Memory B cell (primary cell): ENCODE data around the gene TMEM229B.

ENCODE experiments used
- ATAC-seq: fragments of 150-1000 bp; cut with Tn5 transposase; 2 replicates; pipeline ENCODE4 v1.10.0; 2021; ENCODE audit warnings: low read depth, mild to moderate bottlenecking, moderate library complexity
- DNase-seq, 2 donors: peaks; one replicate each; pipeline ENCODE4 v3.0.0; 2022; ENCODE audit warnings: low spot score in 2 of 2
- H3K27ac Mint-ChIP-seq: one replicate; pipeline ENCODE4 v1.8.0; 2022; ENCODE audit warnings: mild to moderate bottlenecking, moderate library complexity, mixed read lengths
- H3K27me3 Mint-ChIP-seq: one replicate; pipeline ENCODE4 v1.8.0; 2022; ENCODE audit warnings: mixed read lengths
- H3K36me3 Mint-ChIP-seq: one replicate; pipeline ENCODE4 v1.8.0; 2022; ENCODE audit warnings: mild to moderate bottlenecking, mixed read lengths
- H3K4me1 Mint-ChIP-seq: one replicate; pipeline ENCODE4 v1.8.0; 2022; ENCODE audit warnings: mixed read lengths
- H3K4me3 Mint-ChIP-seq: one replicate; pipeline ENCODE4 v1.8.0; 2022; ENCODE audit warnings: mild to moderate bottlenecking, moderate library complexity, mixed read lengths
- H3K9me3 Mint-ChIP-seq: one replicate; pipeline ENCODE4 v1.8.0; 2022; ENCODE audit warnings: mixed read lengths

TMEM229B gene

DNA sequence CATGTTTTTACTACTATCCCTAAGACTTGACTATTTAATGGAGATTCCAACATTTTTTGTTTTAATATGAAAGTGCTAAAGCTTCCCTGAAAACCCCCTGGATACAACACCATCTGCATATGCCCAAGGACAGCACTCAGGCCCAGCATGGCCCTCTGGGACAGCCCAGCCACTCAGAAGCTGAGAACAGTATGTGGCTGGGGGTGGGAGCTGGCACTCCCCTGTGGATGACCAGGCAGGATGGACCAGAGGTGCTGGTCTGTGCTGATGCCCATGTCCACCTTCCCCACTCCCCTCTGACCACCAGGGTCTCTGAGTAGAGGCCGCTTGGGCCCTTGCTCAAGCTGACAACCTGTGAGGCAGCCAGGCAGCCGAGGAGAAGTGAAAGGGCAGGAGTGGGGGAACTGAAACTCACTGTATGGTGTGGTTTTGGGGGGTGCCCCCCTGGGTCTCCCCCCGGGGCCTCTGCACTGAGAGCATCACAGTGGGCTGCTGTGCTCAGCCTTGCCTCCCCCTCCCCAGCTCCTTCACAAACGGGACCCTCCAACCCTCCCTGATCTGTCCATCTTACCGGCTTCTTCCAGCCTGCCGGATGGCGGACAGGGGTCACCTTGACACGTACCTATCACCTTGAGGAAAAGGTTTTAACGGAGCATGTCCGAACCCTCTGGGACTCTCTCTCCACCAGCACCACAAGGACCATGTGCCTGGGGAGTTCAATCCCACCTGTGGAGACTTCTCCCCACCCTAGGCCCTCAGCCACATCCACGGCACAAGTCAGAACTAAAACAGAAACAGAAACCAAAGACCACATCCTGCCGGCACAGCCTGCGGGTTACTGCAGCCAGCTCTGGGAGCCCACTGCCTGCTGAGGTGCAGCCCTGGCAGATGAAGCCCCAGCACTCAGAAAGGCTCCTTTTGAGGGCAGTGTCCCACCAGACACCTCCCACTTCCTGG lies at the start of gene TMEM229B:
TMEM229B (minus strand) TSS at position 785 of the 957 bp plus-strand sequence. CDS start 14,798 bp downstream, outside the sequence.
- peak within 1 kb of the TSS; percentile 88 for H3K4me3 Mint-ChIP-seq
- ATAC-seq (peak; percentile 85), DNase-seq (peak; percentile 80 to 84)
- no peaks in the 10 kb centered on the region for H3K27me3 Mint-ChIP-seq
- peaks cover 2% of the 10 kb centered on the region for H3K9me3 Mint-ChIP-seq
- peaks cover 55% of the 10 kb centered on the region for H3K4me1 Mint-ChIP-seq
- peak within 1 kb of the TSS; percentile 96 for H3K27ac Mint-ChIP-seq
- peaks cover 16% of the 10 kb centered on the region for H3K36me3 Mint-ChIP-seq

DNA sequence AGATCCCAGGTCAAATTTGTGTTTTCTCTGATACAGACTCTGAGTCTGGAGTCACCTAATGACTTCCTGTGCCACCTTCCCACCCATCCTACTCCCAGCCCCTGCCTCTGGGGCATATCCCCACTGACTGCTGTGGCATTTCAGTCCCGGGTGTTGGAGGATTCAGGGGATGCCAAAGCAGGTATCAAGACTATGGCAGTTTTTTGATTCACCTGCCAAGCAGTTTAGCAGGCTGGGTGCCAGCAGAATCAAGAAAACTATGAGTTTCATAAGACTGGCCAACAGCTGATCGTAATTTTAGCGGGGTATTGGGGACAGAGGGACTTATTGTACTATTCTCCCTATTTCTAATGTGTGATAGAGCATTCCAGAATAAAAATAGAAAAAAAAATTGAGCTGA lies 49.2 kb upstream of the TMEM229B start:
- H3K27me3 Mint-ChIP-seq: peaks cover 7% of the 10 kb centered on the region
- no peaks in the 10 kb centered on the region for H3K9me3 Mint-ChIP-seq
- H3K27ac Mint-ChIP-seq: no peak overlapping the region
- H3K4me3 Mint-ChIP-seq: no peak overlapping the region
- H3K36me3 Mint-ChIP-seq: no peaks in the 10 kb centered on the region
- DNase-seq (no peak), ATAC-seq (no peak)
- peaks cover 9% of the 10 kb centered on the region for H3K4me1 Mint-ChIP-seq

DNA sequence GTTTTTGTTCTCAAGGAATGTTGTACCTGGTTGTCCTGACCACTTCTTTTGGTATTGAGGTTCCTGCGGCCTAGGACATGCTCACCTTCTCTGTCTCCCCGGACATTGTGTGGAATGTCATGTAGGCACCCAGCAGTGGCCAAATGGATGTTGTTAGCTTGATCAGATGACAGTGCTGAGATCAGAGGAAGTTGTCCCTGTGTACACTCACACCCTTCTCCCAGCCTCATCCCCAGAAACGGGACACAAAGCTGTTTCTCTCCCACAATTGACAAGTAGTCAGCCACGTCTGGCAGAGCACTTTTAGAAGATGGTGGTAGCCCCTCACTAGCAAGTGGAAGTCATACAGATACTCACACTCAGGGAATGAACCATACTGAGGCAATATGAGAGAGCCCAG lies 47.6 kb upstream of the TMEM229B start:
- Mint-ChIP-seq H3K4me1 (peaks cover 2% of the 10 kb centered on the region), H3K27me3 (peaks cover 5% of the 10 kb centered on the region), H3K9me3 (no peaks in the 10 kb centered on the region), H3K4me3 (no peak overlapping the region), H3K27ac (no peak overlapping the region), H3K36me3 (no peaks in the 10 kb centered on the region)
- ATAC-seq (no peak), DNase-seq (no peak)

- Mint-ChIP-seq H3K4me1 (peaks cover 2% of the 10 kb centered on the region), H3K27ac (no peak overlapping the region)
Observed at GRCh38 chr14:67533754-67534085, 45.2 kb upstream of the TMEM229B start.

DNA sequence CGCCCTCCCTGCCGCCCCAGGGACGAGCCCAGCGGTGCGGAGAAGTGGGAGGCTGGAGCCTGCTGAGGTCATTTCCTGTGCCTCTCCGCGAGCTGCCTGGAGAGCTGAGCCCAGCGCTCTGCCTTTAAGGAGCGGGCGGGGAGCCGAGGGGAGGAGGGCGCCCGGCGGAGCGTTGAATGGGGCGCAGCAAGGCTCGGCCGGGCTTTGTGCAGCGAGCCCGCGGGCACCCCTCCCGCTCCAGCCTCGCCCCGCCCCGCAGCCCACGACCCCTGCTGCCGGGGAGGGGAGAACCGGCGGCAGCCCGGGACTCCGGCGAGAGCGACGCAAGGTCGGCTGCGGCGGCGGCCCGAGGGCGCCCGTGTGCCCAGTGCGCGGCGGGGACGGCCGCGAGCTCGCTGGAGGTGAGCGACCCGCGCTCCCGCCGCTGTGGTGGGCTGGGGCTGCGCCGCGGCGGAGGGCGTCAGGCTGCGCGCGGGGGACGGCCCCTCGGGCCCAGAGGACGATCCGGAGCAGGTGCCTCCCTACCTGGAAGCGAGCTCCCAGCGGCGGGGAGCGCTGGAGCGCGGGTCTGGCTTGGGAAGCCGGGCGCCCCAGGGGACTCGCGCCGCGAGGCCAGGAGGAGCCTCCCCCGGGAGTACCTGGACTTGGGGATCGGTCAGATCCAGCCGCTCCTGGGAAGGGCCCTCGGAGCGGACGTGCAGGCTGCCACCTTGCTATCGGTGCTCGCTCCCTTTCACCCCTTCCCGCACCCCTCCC lies 44.7 kb upstream of the TMEM229B start, which contains the start of gene PLEKHH1:
PLEKHH1 (plus strand) TSS at position 293 of the 756 bp plus-strand sequence. CDS start 8,578 bp downstream, outside the sequence.
- Mint-ChIP-seq H3K27ac (no peak within 1 kb of the TSS), H3K27me3 (peaks cover 11% of the 10 kb centered on the region), H3K4me3 (peak within 1 kb of the TSS; percentile 72), H3K36me3 (no peaks in the 10 kb centered on the region), H3K9me3 (no peaks in the 10 kb centered on the region), H3K4me1 (peaks cover 2% of the 10 kb centered on the region)
- peak; percentile 78 for ATAC-seq
- peak in 1 of 2 donors; percentile 39 for DNase-seq

More at GRCh38 chr14:67533754-67534085, 45.2 kb upstream of the TMEM229B start:
- Mint-ChIP-seq H3K27me3 (peaks cover 11% of the 10 kb centered on the region), H3K9me3 (no peaks in the 10 kb centered on the region), H3K36me3 (no peaks in the 10 kb centered on the region), H3K4me3 (peak overlapping the region; percentile 71)
- ATAC-seq (no peak), DNase-seq (no peak)

DNA sequence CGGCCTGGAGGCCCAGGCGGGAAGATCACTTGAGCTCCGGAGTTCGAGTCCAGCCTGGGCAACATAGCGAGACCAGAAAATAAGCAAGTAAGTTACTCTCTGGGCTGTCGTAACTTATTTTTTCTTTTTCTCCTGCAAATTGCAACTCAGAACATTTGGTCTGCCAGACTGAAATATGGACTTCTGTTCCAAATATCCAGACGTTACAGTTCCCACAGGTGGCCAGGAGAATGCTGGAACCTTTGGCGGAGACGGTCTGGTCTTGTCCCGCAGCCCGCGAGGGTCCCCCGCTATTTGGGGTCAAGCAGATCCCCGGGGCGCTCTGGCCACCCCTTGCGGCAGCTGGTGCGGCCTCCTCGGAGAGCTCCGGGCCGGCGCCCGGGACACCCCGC lies 44.1 kb upstream of the TMEM229B start:
- no peaks in the 10 kb centered on the region for H3K9me3 Mint-ChIP-seq
- H3K36me3 Mint-ChIP-seq: no peaks in the 10 kb centered on the region
- DNase-seq (no peak), ATAC-seq (no peak)
- no peaks in the 10 kb centered on the region for H3K4me1 Mint-ChIP-seq
- H3K4me3 Mint-ChIP-seq: peak overlapping the region; percentile 64
- peaks cover 11% of the 10 kb centered on the region for H3K27me3 Mint-ChIP-seq
- no peak overlapping the region for H3K27ac Mint-ChIP-seq

- peaks cover 13% of the 10 kb centered on the region for H3K27me3 Mint-ChIP-seq
- ATAC-seq (no peak), DNase-seq (no peak)
- no peaks in the 10 kb centered on the region for H3K9me3 Mint-ChIP-seq
- H3K27ac Mint-ChIP-seq: no peak overlapping the region
- H3K36me3 Mint-ChIP-seq: no peaks in the 10 kb centered on the region
- peaks cover 5% of the 10 kb centered on the region for H3K4me1 Mint-ChIP-seq
- H3K4me3 Mint-ChIP-seq: no peak overlapping the region
Observed at GRCh38 chr14:67529947-67530935, 41.7 kb upstream of the TMEM229B start.

DNA sequence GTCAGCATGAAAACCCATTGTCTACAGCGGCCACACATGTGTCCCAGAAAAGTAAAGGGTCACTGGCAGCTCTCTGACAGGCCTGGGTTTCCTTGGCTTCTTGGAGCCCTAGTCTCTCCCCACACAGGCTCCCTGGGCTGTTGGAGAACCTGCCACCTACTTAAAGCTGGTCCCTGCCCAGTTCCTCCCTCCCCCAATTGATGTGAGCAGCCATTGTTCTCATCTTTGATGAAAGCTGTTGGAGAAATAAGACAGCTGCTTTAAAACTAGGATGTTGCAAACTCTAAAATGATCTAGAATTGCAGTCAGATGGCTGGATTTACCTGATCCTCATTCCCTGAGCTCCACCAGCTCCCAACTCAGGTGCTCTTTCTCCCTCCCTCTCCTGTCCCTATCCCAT lies 39.8 kb upstream of the TMEM229B start:
- no peak overlapping the region for H3K4me3 Mint-ChIP-seq
- no peak overlapping the region for H3K27ac Mint-ChIP-seq
- DNase-seq (no peak), ATAC-seq (no peak)
- H3K9me3 Mint-ChIP-seq: no peaks in the 10 kb centered on the region
- H3K36me3 Mint-ChIP-seq: no peaks in the 10 kb centered on the region
- H3K27me3 Mint-ChIP-seq: peaks cover 17% of the 10 kb centered on the region
- peaks cover 5% of the 10 kb centered on the region for H3K4me1 Mint-ChIP-seq

GRCh38 chr14:67527756-67528155 lies 39.2 kb upstream of the TMEM229B start:
- H3K27ac Mint-ChIP-seq: no peak overlapping the region
- H3K27me3 Mint-ChIP-seq: peaks cover 18% of the 10 kb centered on the region
- H3K9me3 Mint-ChIP-seq: no peaks in the 10 kb centered on the region
- DNase-seq (no peak), ATAC-seq (no peak)
- no peaks in the 10 kb centered on the region for H3K36me3 Mint-ChIP-seq
- no peak overlapping the region for H3K4me3 Mint-ChIP-seq
- peaks cover 5% of the 10 kb centered on the region for H3K4me1 Mint-ChIP-seq

GRCh38 chr14:67526676-67527459 lies 38.3 kb upstream of the TMEM229B start:
- Mint-ChIP-seq H3K27me3 (peaks cover 18% of the 10 kb centered on the region), H3K27ac (no peak overlapping the region), H3K9me3 (no peaks in the 10 kb centered on the region), H3K4me3 (no peak overlapping the region), H3K4me1 (peaks cover 5% of the 10 kb centered on the region), H3K36me3 (no peaks in the 10 kb centered on the region)
- ATAC-seq (peak; percentile 78), DNase-seq (peak; percentile 20 to 30)

DNA sequence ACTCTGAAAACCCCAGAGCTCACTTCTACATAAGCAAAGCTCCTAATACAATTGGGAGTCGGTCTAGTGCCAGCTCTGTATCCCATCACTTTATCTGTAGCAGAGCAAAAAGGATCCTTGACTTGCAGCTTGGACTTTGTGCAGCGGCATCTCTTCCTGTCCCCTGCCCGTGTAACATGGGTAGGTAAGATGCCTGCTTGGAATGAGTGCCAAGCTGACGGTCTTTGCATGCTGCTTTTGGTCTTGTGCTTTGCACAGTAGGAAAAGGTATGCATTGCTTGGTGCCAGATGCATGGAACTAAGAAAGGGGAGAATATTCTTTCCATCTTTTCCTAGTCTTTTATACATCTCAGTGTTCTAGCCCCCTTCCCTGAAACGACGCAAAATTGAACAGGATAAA lies 37.7 kb upstream of the TMEM229B start:
- Mint-ChIP-seq H3K4me3 (no peak overlapping the region), H3K27me3 (peaks cover 20% of the 10 kb centered on the region), H3K36me3 (no peaks in the 10 kb centered on the region), H3K27ac (no peak overlapping the region), H3K9me3 (no peaks in the 10 kb centered on the region), H3K4me1 (peaks cover 5% of the 10 kb centered on the region)
- no peak for ATAC-seq
- no peak for DNase-seq

DNA sequence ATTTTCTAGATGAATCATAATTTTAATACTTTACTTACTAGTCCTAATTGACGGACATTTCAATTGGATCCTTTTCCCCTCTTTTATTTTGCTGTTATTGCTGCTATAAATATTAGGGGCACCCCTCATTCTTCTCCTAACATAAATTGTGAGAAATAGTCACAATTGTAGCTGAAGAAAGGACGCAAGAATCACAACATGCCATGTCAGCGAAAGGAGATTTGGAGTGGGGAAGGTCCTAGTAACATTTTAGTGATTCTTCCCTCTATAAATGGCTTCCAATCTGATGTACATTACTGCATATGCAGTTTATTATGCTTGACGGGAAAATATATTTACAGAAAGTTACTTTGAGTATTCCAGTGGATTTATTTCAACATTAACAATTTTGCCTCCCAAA lies 36.9 kb upstream of the TMEM229B start:
- Mint-ChIP-seq H3K27me3 (peaks cover 17% of the 10 kb centered on the region), H3K9me3 (no peaks in the 10 kb centered on the region), H3K4me1 (peaks cover 5% of the 10 kb centered on the region), H3K27ac (no peak overlapping the region), H3K36me3 (no peaks in the 10 kb centered on the region), H3K4me3 (no peak overlapping the region)
- ATAC-seq (no peak), DNase-seq (no peak)

- Mint-ChIP-seq H3K36me3 (no peaks in the 10 kb centered on the region), H3K27ac (no peak overlapping the region), H3K4me3 (no peak overlapping the region), H3K9me3 (no peaks in the 10 kb centered on the region), H3K4me1 (peaks cover 5% of the 10 kb centered on the region), H3K27me3 (peaks cover 17% of the 10 kb centered on the region)
- DNase-seq (no peak), ATAC-seq (no peak)
Observed at GRCh38 chr14:67524634-67524963, 36.1 kb upstream of the TMEM229B start.
